Stromal cell of bone marrow (primary cell): ENCODE results near the gene CIP2A.

Experiments used
- DNase-seq: peaks from one replicate; pipeline ENCODE4 v3.0.0-alpha.2; 2012; ENCODE audit warnings: low read depth

The CIP2A gene

DNA sequence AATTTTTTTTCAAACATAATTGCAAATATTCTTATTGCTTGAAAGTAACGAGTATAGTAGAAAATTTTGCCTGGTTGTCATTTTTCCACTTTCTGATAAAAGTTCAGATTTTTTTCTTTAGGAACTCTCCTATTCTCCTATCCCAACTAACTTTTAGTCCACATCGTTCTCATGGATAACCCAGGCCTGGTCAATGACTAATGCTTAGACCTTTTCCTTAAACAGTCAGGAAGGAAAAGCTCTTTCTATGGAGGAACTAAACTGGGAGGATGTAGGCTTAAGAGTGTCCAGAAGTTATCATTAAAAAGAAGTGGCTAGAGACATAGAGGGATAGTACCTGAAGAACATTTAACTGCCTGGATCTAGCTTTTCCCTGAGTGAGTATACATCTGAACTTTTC is 26.7 kb downstream of the CIP2A start:
- DNase-seq: no peak

DNA sequence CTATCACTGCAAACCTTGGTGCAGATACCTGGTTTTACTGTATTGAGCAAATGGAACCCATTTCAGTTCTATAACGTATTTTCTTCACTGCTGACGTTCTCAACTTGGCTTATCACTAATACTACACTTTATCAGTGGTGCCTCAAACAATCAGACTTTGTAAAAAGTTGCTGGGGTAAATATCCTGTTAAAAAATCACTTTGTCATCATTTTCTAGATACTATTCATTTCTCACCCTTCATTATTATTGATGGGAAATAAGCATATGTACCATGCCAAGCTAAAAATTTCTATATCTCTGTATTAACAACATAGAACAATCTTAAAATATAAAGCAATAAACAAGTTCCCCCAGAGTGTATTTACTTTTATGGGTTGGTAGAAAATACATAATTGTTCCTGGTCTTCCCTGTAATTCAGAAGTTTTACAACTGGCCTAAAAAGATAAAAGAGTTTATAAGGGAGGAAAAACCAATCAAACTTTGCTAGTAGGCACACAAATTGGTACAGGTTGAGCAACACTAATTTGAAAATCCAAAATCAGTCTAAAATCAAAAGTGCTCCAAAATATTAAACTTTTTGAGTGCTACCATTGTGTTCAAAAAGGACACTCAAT is 33.2 kb downstream of the CIP2A start:
- no peak for DNase-seq

DNA sequence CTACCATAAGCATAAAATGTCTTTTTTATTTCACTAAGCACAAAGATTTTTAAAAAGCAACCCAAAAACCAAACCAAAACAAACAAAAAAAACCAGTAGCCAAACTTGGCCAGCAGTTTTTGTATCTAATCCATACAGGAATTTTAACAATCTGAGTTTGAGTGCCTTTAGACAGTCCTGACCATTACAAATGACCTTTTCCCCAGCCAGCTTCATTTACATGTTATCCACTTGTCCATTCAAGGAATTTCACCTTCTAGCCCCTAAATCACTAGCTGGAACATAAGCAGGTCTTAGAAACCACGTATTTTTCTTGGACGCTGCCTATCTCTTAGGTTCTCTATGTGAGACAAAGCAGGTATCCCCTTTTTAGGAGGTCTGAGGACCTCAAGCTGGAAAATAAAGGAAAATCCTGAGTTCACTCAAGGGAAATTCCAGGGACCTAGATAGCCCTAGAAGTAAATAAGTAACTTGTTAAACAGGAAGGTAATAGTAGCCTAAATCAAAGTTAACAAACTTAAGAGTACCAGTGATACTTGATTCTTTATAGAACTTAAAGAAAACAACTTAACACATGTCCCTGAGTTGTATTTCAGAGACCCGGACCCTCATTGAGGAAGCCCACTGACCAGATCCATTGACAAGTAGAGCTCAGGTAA is 34.2 kb downstream of the CIP2A start:
- DNase-seq: no peak

DNA sequence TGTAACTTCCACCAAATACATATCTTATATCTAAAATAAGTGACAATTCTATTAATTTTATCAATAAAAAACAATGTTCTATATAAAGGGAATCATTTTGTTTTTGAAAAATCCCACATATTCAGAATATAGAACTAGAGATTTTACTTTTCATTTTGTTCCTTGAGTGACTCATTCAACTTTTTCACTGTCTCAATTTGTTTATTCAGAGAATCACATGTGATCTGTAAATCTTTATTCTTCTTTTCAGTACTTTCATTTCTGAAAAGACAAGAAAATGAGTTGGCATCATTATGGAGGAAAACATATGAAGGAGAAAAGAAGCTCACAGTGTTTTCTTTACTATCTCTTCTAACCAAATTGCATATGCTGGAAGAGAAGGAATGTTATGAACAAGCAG is 35.0 kb downstream of the CIP2A start:
- no peak for DNase-seq

DNA sequence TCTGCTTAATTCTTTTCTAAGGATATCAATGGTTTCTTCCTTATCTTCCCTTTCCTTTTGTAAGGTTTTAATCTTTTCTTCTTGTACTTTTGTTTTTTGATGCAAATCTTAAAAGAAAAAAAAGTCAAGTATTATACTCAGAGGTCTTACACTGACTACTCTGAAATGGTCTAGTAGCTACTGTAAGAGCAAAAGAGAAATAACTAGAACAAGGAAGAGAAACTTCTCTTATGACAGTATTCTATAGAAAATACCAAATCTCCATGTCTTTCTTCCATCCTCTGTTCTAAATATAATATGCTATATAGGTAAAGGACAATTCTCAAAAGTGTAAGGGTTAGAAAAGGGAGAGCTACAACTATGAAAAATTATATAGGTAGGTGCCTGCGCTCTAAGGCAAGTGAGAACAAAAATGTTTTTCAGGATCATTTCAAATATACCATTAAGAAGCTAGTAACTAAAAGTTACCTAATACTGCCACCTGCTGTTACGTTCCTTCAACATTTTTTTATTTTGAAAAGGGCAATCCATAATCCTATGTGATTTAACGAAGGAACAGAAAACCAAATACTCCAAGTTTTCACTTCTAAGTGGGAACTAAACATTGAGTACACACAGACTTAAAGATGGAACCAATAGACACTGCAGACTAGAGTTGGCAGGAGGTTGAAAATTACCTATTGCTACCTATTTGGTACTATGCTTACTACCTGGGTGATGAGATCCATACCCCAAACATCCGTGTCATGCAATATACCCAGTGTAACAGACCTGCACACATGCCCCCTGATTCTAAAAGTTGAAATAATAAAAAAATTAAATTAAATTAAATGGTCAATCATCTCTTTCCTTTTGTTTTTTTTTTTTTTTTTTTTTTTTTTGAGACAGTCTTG is 36.7 kb downstream of the CIP2A start:
- DNase-seq: peak; percentile 32

DNA sequence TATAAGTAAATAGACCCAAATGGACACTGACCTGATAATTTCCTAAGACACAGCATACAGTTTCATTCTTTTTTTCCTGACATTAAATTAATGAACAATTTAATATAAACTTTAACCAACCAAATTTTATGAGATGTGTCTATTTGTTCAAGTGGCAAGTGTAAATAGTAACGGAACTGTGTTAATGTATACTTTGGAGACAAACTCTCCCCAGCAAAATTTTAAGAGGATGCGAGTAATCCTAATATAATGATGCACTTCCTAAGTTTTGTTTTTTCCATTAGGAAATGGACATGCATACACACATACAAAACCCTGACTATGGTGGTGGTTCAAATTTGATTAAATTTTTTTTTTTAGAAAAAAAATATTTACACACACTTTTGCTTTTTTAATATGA is 40.4 kb downstream of the CIP2A start:
- DNase-seq: no peak

DNA sequence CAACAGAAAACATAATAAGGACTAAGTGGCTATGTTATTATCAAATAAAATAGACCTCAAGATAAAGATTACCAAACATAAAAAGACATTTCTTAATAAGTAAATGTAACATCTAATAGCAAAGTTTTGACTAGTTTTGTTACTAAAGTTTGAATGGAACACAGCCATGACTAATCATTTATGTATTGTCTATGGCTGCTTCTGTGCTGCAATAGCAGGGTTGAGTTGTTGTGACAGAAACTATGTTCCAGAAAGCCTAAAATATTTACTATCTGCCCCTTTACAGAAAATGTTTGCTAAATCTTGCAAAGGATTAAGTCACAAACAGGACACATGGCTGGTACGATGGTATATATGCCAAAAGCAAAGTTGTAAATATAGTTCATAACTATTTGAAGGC is 40.9 kb downstream of the CIP2A start:
- DNase-seq: peak; percentile 9

DNA sequence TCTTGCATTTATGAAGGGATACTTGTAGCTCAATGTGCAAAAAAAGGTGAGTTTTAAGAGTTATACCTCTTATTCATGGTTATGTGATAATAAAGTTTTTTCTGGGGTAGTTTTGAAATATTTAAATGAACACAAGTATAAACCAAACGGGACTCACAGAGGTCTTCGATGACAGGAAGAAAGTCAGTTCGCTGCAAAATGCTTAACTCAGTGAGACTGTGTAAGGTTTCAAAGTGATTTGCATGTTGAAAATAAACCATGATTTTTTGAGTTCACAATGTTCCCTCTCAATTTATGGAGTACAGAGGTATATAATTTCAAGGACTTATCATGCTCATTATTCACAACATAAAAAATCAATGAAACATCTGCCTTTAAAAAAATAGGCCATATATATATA is 42.5 kb downstream of the CIP2A start:
- no peak for DNase-seq

DNA sequence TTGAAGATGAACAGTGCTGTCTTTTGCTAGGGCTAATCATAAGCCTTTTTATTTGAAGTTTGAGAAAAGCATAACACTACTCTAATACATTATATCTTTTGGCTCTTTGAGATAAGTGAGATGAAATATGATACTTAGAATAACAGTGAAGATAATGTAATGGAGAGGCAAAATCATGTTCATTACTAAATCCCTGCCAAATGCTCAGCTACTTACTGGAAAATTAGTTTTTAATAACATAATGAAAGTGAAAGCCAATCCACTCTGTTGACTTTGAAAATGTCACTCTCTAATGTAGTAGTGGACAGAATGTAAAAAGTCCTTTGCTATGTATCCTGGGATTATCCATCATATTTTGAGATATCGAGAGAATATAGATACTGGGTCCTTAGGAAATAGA is 43.0 kb downstream of the CIP2A start:
- DNase-seq: no peak

DNA sequence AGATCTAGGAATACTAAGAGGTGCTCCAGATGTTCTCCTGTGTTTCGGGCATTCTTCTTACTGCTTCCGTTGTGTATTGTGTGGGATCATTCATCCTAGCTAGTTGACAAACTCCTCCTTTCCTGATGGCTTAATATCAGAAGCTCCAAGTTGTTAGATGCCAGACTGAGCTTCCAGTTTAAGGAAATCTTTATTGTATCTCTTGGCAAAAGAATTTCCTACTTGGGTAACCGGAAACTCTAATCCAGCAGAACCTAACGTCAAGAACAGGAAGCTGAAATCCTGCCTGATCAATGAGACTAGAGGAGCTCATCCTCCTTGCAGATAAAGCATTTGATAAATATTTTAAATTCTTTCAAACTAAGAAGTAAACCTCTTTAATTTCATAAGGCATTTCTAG is 51.2 kb downstream of the CIP2A start:
- no peak for DNase-seq

DNA sequence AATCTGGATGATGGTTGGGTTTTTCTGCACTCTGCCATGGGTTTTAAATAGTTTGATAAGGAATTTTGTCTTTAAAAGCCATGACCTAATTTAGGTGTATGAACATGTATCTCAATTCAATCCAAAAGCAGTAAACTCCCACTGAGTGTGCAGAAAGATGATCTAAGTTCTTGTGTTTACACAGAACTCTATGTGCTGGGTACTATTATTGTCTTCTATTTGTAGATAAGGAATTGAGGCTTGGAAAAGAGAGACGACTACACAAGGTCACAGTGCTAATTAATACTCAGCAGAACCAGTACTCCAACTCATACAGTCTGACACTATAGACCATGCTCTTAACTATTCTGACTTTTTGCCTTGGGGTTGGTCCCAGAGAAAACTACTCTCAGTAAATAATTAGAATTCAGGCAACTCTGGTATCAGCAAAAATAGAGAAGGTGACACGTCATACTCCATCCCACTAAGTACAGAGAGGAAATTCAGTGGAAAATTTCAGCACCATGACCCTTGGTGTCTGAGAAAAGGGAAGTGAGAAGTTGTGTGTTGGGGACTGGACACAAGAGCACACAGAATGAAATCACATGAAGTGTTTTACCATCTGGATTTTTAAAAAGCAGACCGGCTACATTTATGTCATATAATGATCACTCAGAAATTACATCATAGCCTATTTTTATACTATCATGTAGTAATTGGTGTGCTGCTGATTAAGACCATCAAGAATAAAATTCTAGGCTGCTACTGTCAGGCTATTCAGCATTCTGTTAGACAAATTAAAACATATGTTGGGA is 60.6 kb downstream of the CIP2A start:
- DNase-seq: no peak

DNA sequence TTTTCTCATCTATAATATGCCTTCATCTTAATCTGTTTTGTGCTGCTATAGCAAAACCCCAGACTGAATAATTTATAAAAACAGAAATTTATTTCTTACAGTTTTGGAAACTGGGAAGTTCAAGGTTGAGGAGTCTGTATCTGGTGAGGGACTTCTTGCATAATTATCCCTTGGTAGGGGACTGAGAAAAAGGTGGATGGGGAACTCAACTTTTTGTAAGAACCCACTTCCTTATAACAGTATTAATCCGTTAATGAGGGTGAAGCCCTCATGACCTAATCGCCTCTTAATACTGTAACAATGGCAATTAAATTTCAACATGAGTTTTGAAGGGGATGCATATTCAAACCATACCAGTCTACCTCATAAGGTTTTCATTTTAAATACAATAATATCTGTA is 61.4 kb downstream of the CIP2A start:
- no peak for DNase-seq

DNA sequence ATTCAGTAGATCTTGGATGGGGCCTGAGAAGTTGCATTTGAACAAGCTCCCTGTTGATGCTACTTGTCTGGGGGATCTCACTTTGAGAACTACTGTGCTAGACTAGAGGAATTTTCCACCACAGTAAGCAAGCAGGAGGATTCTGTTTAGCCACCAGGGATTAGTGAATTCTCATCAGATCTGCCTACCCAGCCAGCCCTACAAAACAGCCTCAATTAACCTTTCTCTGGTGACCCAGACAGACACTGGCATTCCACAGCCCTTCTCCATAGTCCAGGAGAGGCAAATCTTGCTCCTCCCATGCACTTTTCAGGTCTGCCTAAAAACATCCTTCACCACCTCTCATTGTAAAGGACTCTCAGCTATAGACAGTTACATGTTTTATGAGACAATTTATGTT is 62.1 kb downstream of the CIP2A start:
- no peak for DNase-seq

DNA sequence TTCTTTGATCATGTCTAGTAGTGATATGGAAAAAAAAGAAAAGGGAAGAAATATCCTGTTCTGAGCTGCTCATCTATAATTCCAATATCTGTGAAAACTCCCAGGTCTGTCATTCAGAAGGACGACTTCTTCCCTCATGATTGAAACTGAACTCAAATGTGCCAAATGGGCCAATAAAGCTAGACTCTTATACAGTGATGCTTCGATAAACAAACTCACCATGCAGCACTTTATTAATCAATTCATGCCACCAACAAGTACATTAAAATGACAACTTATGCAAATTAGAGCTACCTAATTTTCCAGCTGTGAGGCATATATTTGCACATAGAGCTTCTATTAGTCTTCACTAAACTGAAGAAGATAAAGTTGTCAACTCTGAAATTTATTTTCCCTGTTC is 63.3 kb downstream of the CIP2A start:
- no peak for DNase-seq

DNA sequence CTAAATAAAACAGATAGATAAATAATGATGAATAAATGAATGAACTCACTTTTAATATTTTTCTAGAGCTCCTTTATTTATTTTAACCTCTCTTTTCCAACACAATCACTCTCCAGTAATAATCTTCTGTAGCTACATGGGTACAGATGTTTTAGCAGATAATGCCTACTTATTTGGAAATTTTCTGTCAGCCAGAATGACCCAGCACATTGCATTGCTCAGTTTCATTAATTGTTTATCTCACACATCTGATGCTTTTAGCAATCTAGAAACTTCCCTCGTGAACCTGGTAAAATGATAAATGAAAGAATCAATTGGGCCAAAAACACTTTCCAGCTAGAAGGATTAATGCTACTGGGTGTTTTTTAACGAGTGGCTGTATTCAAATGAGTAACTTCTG is 64.0 kb downstream of the CIP2A start:
- no peak for DNase-seq

DNA sequence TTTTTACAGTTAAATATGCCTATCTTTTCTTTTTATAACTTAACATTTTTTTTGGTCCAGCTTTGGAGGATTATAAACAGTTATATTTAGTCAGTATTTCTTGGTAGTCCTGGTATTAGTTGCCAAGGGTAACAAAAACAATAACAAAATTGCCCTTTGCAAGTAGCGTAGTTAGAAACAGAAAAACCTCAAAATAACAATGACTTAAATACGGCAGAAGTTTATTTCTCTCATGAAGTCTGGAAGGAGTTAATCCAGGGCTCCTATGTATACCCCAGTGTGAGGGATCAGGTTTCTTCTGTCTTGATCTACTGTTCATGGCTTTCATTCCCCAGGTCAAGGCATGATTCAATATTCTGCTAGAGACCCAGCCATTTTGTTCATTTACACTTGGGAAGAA is 64.7 kb downstream of the CIP2A start:
- DNase-seq: peak; percentile 35

DNA sequence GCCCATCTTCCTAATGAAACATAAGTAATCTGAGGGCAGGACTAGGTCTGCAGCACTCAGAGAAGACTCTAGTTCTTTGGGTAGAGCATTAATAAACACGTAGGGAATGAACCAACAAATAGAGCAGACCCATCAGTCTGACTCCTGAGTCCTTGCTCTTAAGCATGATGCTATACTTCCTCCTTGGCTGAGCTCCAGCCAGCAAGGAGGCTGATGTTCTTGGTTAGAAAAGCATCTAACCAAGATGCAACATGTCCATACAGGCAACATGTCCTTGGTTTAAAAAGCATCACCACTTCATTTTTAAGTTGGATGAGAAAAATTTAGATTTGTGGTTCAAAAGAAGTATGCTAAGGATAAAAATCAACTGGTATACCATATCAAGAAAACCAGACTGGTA is 70.3 kb downstream of the CIP2A start:
- no peak for DNase-seq

DNA sequence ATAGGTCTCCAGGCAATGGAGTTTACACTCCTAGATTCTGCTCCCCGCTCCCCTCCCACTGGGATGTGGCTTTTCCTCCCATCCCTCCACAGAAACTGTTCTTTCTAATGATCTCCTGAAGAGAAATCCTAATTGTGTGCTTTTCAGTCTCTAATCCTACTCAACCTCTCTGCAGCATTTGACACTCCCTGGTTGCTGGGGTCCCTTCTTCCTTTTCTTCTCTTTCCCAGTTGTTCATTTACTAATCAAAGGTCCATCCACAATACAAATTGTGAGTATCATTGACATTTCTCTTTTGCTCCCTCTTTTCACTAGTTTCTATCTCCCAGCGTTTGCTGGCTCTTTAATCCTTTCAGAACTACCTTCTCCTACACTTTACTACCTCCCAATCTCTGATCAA is 72.4 kb downstream of the CIP2A start:
- no peak for DNase-seq

DNA sequence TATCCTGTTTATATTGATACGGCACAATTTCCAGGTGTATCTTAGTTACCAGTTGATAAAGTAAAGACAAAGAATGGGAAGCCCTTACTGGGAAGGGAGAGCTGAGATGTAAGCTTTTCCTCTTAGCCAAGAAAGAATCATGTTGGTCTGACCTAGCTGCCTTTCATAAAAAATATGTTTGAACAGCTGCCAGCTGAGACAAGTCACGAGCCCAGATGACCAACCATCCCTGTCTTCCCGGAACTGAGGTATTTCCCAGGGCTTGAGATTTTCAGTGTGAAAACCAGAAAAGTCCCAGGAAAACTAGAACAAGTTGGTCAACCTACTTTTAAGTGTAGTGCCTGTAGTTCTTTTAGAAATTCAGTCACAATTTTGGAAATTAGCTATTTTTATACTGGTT is 75.3 kb downstream of the CIP2A start:
- DNase-seq: no peak

DNA sequence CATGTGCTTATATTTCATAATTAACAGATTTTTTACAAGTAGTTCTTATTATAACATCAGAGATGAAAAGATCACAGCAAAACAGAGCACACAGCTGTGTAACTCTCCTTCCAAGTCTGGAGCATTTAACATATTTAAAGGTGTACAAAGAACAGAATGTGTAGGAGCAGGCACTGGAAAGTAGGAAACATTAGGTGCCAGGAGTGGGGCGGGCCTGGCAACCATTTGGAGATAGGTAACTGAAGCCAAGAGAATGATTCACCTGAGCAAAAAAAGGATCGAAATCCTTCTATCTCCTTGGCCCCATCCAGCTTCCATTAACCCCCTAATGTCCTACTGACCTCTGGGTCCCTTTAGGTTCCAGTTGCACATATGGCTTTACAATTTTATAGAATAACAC is 76.6 kb downstream of the CIP2A start:
- no peak for DNase-seq

DNA sequence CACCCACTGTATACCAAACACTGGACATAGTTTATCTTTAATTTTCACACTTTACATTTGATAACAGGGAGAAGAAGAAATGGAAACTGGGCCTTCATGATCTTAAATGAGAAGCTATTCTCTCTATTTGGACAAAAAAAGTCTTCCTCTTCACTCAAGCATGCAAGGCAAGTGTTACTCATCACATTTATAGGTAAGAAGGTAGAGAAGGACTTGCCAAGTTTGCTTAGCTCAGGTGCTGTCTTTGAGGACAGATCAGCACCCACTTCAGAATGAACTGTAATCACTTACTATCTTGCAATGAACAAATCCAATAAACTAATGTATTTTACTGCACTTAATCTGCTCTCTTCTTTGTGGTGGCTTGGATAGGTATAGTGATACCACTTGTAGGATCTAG is 77.7 kb downstream of the CIP2A start:
- no peak for DNase-seq

DNA sequence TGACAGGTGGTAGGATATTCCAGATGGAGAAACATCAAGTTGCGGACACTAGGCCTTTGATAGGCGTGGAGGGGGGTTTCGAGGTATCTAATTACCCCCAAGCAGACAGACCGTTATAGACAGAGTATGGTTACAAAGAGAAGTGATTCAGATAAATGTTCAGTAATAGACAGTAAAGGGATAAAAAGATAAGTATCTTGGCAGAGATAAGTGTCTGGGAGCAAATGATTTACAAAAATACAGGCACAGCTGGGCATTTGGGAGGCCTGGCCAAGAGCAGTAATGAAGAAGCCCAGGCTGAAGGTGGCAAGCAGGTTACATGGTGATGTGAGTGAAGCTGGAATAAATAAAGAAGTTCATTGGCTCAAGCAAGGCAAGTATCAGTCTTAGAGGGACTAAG is 78.2 kb downstream of the CIP2A start:
- no peak for DNase-seq

DNA sequence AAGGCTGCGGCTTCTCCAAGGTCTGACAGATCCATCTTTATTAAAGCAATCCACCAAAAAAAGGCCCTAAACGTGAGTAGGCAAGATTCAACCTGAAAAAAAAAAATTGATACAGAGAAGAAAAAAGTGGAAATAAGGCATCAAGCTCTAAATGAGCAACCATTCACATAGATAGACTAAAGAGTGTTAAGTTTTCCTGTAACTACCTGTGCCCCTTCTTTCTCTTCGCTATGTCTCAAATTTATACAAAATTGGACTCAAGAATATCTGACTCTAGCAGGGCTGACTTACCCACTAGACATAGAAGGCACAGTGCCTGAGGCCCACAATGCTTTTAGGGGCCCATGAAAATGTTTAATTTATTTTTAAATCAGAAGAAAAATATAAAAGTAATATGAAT is 78.7 kb downstream of the CIP2A start, which contains the start of gene MYH15:
Gene MYH15, minus strand, starts transcription at position 101 of the 400 bp plus-strand sequence. Its CDS starts 66 bp downstream, at position 35.
- no peak for DNase-seq
